GM23248 (cell line): ENCODE measurements around the gene C5orf58.

Experiments used
- EZH2 ChIP-seq: fragments of 200-600 bp; sonication (generic); IDR thresholded peaks from 2 replicates; pipeline ENCODE4 v1.6.1; 2018; ENCODE audit warnings: antibody characterized with exemption, mild to moderate bottlenecking; ENCODE audit not compliant: insufficient read depth, poor library complexity, severe bottlenecking
- EZH2phosphoT487 ChIP-seq: fragments of 200-600 bp; sonication (generic); IDR thresholded peaks from 2 replicates; pipeline ENCODE4 v1.6.1; 2018; ENCODE audit warnings: antibody characterized with exemption, moderate library complexity, mild to moderate bottlenecking, low read depth; ENCODE audit not compliant: insufficient read depth

DNA sequence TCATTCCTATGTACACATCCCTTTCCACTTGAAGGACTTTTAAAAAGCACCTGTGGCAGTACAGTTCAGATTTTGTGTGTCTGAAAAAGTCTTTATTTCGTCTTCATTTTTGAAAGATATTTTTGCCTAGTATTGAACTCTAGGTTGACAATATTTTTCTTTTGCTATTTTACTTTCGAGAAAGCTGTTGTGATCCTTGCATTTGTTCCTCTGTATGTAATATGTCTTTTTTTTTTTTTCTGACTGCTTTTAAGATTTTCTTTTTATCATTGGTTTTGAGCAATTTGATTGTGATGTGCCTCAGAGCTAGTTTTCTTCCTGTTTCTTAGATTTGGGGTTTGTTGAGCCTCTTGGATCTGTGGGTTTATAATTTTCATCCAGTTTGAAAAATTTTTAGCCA lies 51.4 kb downstream of the C5orf58 start:
- TF ChIP-seq EZH2: no peak
- no peak for TF ChIP-seq EZH2phosphoT487
